ENCODE data around the gene ETV3L.
A peak's percentile ranks its signal among the peaks of the same experiment; 100 is the strongest.

Gene ETV3L

GRCh38 chr1:157142765-157143423 lies 43.3 kb upstream of the ETV3L start:
- ChIA-PET POLR2A (ENCODE audit: low non-redundant PET) (no interaction called here), CTCF (interaction anchor here (1.4 kb wide), 1 partner anchor 12 kb away, joined by 4 read pairs; no protein-coding TSS in a partner anchor)
- DNase-seq (ENCODE audit: low spot score), result no peak
- no peak overlapping the region for H3K27ac ChIP-seq
- no peak for TF ChIP-seq CTCF (conservative IDR thresholded peaks at IDR 0.05; ENCODE audit: low read depth)

- POLR2A ChIA-PET (ENCODE audit: low non-redundant PET), result no interaction called here
- no peak for TF ChIP-seq CTCF (conservative IDR thresholded peaks at IDR 0.05; ENCODE audit: low read depth)
- H3K27ac ChIP-seq, result no peak overlapping the region
- CTCF ChIA-PET, result interaction anchor here (1.4 kb wide), 1 partner anchor 12 kb away, joined by 4 read pairs; no protein-coding TSS in a partner anchor
- no peak for DNase-seq (ENCODE audit: low spot score)
Observed at GRCh38 chr1:157142201-157142600, 42.6 kb upstream of the ETV3L start.

GRCh38 chr1:157141212-157141855 lies 41.7 kb upstream of the ETV3L start:
- ChIA-PET POLR2A (ENCODE audit: low non-redundant PET) (no interaction called here), CTCF (interaction anchor here (0.6 to 1.4 kb wide), 3 partner anchors 13 to 803 kb away, joined by 3 to 4 read pairs (median 4); no protein-coding TSS in a partner anchor)
- DNase-seq (ENCODE audit: low spot score), result no peak
- no peak overlapping the region for H3K27ac ChIP-seq
- TF ChIP-seq CTCF (conservative IDR thresholded peaks at IDR 0.05; ENCODE audit: low read depth), result no peak

GRCh38 chr1:157140063-157140588 lies 40.5 kb upstream of the ETV3L start:
- H3K27ac ChIP-seq, result no peak overlapping the region
- TF ChIP-seq CTCF (conservative IDR thresholded peaks at IDR 0.05; ENCODE audit: low read depth), result no peak
- ChIA-PET CTCF (interaction anchor here (0.7 kb wide), 2 partner anchors 16 to 199 kb away, joined by 3 to 4 read pairs; no protein-coding TSS in a partner anchor), POLR2A (ENCODE audit: low non-redundant PET) (no interaction called here)
- no peak for DNase-seq (ENCODE audit: low spot score)

- ChIA-PET CTCF (interaction anchor here (1.3 to 5.3 kb wide), 2 partner anchors 17 to 982 kb away, joined by 3 to 27 read pairs; no protein-coding TSS in a partner anchor), POLR2A (ENCODE audit: low non-redundant PET) (no interaction called here)
- TF ChIP-seq CTCF (conservative IDR thresholded peaks at IDR 0.05; ENCODE audit: low read depth), result no peak
- H3K27ac ChIP-seq, result peak overlapping the region; percentile 89
- DNase-seq (ENCODE audit: low spot score), result no peak
Observed at GRCh38 chr1:157139052-157139715, 39.6 kb upstream of the ETV3L start.

Data from RWPE1 (cell line).